ENCODE results near the gene KNDC1. TPM values are rescaled to one million over a fixed set of nuclear protein-coding genes. Genes with fewer than 3 reads are reported as not detected.

Gene KNDC1
- total and polyA plus RNA-seq, 10 of the 15 experiments (the other 5 are each of a cell fraction or from before 2014, with no cell fraction given) = 0.03 to 0.11 (median 0.05) TPM; not detected in 7

DNA sequence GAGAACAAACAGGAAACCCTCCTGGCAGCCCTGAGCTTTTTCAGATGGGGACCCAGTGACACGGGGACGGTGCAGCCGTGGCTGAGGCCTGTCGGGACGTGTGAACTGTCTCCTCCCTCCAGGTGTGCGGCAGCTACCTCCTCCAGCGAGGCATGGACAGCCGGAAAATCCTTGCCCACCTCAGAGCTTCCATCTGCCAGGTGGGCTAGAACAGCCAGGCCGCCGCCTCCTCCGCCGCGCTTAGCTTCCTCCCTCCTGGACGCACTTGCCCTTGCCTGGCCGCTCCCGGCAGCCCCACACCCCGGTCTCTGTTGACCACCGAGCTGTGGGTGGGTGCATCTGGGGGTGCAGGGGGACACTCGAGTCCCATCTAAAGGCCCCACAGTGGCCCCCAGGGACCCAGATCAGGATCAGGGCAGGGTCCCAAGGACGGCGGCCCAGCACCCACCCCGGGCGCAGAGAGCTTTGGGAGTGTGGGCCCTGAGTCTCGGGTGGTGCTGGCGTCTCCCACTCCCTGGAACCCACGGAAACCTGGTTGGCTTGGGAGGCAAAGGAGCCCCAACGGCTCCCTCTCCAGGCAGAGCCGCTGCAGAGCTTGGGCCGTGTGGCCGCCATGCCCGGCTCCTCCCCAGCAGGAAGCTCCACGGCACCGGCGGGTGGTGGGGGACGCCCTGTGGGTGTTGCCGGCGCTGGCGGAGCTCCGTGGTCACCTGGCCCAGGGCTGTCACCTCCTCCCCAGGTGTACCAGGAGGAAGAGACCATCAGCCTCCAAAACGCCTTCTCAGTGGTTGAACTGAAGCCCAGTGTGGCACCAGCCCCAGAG is 37.1 kb downstream of the KNDC1 start:
- Histone ChIP-seq H3K4me1 (ENCODE audit: control insufficient read depth, insufficient read depth, low read length) (no peaks in the 10 kb centered on the region), H2AFZ (ENCODE audit: control insufficient read depth, low read depth, low read length) (no peak overlapping the region), H3K36me3 (ENCODE audit: control insufficient read depth in 2 of 2, insufficient read depth in 2 of 2, low read length in 1 of 2) (no peaks in the 10 kb centered on the region), H3K9me3 (replicated peaks; ENCODE audit: control insufficient read depth, insufficient read depth, low read length) (no peaks in the 10 kb centered on the region), H3K4me3 (no peak overlapping the region), H3K27ac (ENCODE audit: control insufficient read depth, insufficient read depth) (no peak overlapping the region), H3K27me3 (replicated peaks in 1 of 2; ENCODE audit: control insufficient read depth in 2 of 2, insufficient read depth in 2 of 2, low read length in 1 of 2) (no peaks in the 10 kb centered on the region), H4K20me1 (ENCODE audit: control insufficient read depth, insufficient read depth) (no peaks in the 10 kb centered on the region), H3K79me2 (ENCODE audit: control insufficient read depth, insufficient read depth, low read length) (no peaks in the 10 kb centered on the region), H3K4me2 (ENCODE audit: control insufficient read depth, insufficient read depth) (no peak overlapping the region), H3K9ac (ENCODE audit: control insufficient read depth, insufficient read depth, low read length) (no peak overlapping the region)
- 49% methylated on average over 38 of the region's 40 CpGs for WGBS (ENCODE audit: insufficient coverage, insufficient replicate concordance, low lambda C conversion rate, missing lambda C conversion rate)
- ChIA-PET RAD21 (ENCODE audit: unreplicated experiment) (no interaction called here), POLR2A (no interaction called here), CTCF (no interaction called here), SMC1A (ENCODE audit: uncharacterized antibody, unreplicated experiment) (no interaction called here)
- TF ChIP-seq, protein P1, sequence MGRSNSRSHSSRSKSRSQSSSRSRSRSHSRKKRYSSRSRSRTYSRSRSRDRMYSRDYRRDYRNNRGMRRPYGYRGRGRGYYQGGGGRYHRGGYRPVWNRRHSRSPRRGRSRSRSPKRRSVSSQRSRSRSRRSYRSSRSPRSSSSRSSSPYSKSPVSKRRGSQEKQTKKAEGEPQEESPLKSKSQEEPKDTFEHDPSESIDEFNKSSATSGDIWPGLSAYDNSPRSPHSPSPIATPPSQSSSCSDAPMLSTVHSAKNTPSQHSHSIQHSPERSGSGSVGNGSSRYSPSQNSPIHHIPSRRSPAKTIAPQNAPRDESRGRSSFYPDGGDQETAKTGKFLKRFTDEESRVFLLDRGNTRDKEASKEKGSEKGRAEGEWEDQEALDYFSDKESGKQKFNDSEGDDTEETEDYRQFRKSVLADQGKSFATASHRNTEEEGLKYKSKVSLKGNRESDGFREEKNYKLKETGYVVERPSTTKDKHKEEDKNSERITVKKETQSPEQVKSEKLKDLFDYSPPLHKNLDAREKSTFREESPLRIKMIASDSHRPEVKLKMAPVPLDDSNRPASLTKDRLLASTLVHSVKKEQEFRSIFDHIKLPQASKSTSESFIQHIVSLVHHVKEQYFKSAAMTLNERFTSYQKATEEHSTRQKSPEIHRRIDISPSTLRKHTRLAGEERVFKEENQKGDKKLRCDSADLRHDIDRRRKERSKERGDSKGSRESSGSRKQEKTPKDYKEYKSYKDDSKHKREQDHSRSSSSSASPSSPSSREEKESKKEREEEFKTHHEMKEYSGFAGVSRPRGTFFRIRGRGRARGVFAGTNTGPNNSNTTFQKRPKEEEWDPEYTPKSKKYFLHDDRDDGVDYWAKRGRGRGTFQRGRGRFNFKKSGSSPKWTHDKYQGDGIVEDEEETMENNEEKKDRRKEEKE (IDR thresholded peaks at IDR 0.05) = no peak
- TF ChIP-seq EGR1 (IDR thresholded peaks at IDR 0.05; ENCODE audit: borderline replicate concordance in 1 of 2, low read depth in 2 of 2, low read length in 2 of 2) (no peak), RAD21 (IDR thresholded peaks at IDR 0.05; ENCODE audit: insufficient read depth, low read depth, low read length) (no peak)
- BruUV-seq (replicated peaks) = no TSS peak
- intact Hi-C loops (cut with micrococcal nuclease; ENCODE audit: unreplicated experiment) (no loop called here), in situ Hi-C loops (cut with MboI) (no loop called here)
- FAIRE-seq = no peak
- DNase-seq (ENCODE audit: low read depth, low spot score) = no peak
- no peak for ATAC-seq
